Measurements from ENCODE around the gene BRCA2.

The BRCA2 gene

GRCh38 chr13:32429433-32429909 is 114.2 kb downstream of the BRCA2 start:
- DNase-seq = no peak

GRCh38 chr13:32430018-32430747 is 114.9 kb downstream of the BRCA2 start:
- DNase-seq = no peak

GRCh38 chr13:32431361-32431760 is 116.1 kb downstream of the BRCA2 start:
- DNase-seq = no peak

- DNase-seq = no peak
Measured at GRCh38 chr13:32432856-32433255, 117.5 kb downstream of the BRCA2 start.

DNA sequence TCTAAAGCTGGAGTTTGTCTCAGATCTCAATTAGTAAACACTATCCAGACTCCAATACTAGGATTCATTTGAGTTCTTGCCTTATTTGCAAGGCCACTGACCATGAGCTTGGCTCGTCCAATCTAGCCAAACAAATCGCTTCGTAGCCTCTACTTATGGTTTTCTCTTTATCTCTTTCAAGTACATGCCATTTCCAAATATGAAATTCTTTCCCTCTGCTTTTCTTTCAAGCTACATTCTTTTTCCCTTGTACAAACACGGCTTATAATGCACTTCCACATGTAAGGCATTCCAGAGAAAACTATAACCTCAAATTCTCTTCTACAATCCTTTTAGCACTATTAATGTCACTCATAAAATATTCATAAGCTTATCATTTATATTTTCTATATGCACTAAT is 123.6 kb downstream of the BRCA2 start:
- DNase-seq = no peak

DNA sequence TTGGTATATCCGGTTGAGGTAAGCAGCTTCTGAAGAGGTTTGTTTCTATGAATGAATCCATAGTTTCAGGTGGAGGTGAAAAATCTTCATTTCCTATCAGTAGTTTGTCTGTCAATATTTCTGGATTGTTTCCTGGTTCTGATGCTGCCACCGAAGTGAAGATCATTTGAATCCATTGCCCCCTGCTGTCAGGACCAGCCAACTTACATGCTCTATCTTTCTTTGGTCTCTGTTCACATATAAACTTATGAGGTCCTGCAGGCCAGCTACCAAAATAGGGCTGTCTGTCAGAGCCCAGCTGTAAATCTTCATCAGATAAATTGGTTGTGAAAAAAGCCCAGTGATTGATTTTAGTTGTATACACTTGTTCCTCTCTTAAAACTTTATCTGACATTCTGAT is 127.8 kb downstream of the BRCA2 start:
- DNase-seq = no peak

GRCh38 chr13:32445461-32445860 is 130.2 kb downstream of the BRCA2 start:
- DNase-seq = no peak

DNA sequence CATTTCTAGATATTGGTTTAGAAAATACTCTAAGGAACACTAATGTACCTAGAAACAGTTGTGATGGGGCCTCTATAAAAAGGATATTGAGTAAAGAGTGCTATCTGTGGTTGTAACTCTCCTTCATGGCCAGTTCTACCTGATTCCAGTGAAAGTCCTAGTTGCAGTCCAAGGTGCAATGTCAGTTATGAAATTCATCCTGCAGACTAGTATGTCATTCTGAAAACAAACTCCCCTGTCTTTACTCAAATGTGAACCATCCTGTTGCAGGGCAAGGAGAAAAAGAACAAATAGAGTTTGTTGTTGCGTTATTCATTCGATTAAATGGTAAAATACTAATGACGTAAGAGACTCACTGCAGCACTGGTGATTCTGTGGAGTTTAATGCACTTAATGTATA is 130.9 kb downstream of the BRCA2 start:
- no peak for DNase-seq

- DNase-seq = no peak
Measured at GRCh38 chr13:32446773-32447465, 131.6 kb downstream of the BRCA2 start.

GRCh38 chr13:32447894-32448623 is 132.8 kb downstream of the BRCA2 start:
- DNase-seq = no peak

GRCh38 chr13:32448972-32449371 is 133.7 kb downstream of the BRCA2 start:
- no peak for DNase-seq
